Pancreas (tissue), 10 donors: ENCODE data around the gene SIL1. TPM values are rescaled to one million over a fixed set of nuclear protein-coding genes. Genes with fewer than 3 reads are reported as not detected.
"Not testable (repeated sequence)": the region's sequence is repeated elsewhere in the genome, so short reads cannot be mapped to it uniquely, and the experiment has no call there.

Experiments used
- ATAC-seq, 4 donors: fragments of 200-7000 bp; cut with Tn5 transposase; one replicate each; pipeline versions ENCODE4 v1.8.0 to v1.9.1; 2020; ENCODE audit warnings: mild to moderate bottlenecking in 4 of 4, moderate library complexity in 4 of 4
- DNase-seq, 6 donors: peaks; one replicate each; pipeline ENCODE4 v3.0.0-alpha.2; 2020
- FAIRE-seq: peaks from 2 replicates; lab custom pipeline; 2012; peaks lifted over from hg19 to GRCh38; lab: Jason Lieb, UNC
- H3K27ac ChIP-seq, 4 donors: fragments of 200-600 bp; sonication (generic); 1 replicate in 3 of 4; 2 replicates in 1 of 4; pipeline versions ENCODE4 v1.5.0 to v1.8.0; 2020
- H3K27me3 ChIP-seq, 4 donors: fragments of 200-600 bp; one replicate each; pipeline ENCODE4 v1.8.0; 2021
- H3K36me3 ChIP-seq, 3 donors: fragments of 200-600 bp; sonication (generic) in 1 of 3; one replicate each; pipeline versions ENCODE4 v1.5.0 to v1.8.0; 2020 to 2021
- H3K4me1 ChIP-seq, 3 donors: fragments of 200-600 bp; one replicate each; pipeline ENCODE4 v1.8.0; 2021
- H3K4me3 ChIP-seq, 4 donors: fragments of 200-600 bp; sonication (generic) in 2 of 4; one replicate each; pipeline versions ENCODE4 v1.5.0 to v1.8.0; 2020 to 2021
- H3K9me3 ChIP-seq, 4 donors: fragments of 200-600 bp; one replicate each; pipeline ENCODE4 v1.8.0; 2021
- WGBS, 2 donors: extraction: QIAGEN DNeasy Blood & Tissue Kit; methylation state at CpG; one replicate each; pipeline ENCODE4 v1.1.7; 2013; 5-methylcytosine and 5-hydroxymethylcytosine counted together
- intact Hi-C, 3 donors: fragments of 100-400 bp; cut with DNase I; formaldehyde crosslinking; loops; one replicate each; pipeline versions ENCODE4 v1.11.1 to v1.14.2; 2022
- polyA plus RNA-seq, 2 donors: library from polyadenylated mRNA; stranded (reverse); fragments of 200-250 nt; gene quantifications; one replicate each; pipeline ENCODE4 v1.2.3, GENCODE V29; 2013
- total RNA-seq, 6 donors: library from RNA; stranded (reverse); fragmentation: NEBNext Ultra II Directional in 4 of 6; extraction: Animal tissue kit (Norgen Biotek cat#: 25700) in 4 of 6; gene quantifications; one replicate each; pipeline versions ENCODE4 v1.2.1 to v1.2.4, GENCODE V29; 2021 to 2023
- TF ChIP-seq, protein P1 (sequence below), 4 donors: fragments of 200-600 bp; sonication (generic) in 3 of 4; IDR thresholded peaks; one replicate each; pipeline versions ENCODE4 v1.5.0 to v1.8.0; 2021; ENCODE audit warnings: antibody characterized with exemption in 4 of 4
- donor health status: healthy with polysubstance abuse.
- donor health status: DM: no; HTN: no; CAD: no; lungs with moderate emphysema.
- donor health status: DM: no; HTN: no; CAD: no.
- donor health status: control.
- donor health status: control.
- donor health status: Bipolar disorder and iron deficiency.
- donor health status: DM: yes; HTN: yes; CAD: no.
- donor health status: DM: no; HTN: no; CAD: no.
- donor health status: DM: no; HTN: no; CAD: no.
- donor health status: DM: yes; HTN: yes; CAD: no.

Gene SIL1
- total and polyA plus RNA-seq, 8 donors = 38.6 to 119 (median 55.0) TPM

DNA sequence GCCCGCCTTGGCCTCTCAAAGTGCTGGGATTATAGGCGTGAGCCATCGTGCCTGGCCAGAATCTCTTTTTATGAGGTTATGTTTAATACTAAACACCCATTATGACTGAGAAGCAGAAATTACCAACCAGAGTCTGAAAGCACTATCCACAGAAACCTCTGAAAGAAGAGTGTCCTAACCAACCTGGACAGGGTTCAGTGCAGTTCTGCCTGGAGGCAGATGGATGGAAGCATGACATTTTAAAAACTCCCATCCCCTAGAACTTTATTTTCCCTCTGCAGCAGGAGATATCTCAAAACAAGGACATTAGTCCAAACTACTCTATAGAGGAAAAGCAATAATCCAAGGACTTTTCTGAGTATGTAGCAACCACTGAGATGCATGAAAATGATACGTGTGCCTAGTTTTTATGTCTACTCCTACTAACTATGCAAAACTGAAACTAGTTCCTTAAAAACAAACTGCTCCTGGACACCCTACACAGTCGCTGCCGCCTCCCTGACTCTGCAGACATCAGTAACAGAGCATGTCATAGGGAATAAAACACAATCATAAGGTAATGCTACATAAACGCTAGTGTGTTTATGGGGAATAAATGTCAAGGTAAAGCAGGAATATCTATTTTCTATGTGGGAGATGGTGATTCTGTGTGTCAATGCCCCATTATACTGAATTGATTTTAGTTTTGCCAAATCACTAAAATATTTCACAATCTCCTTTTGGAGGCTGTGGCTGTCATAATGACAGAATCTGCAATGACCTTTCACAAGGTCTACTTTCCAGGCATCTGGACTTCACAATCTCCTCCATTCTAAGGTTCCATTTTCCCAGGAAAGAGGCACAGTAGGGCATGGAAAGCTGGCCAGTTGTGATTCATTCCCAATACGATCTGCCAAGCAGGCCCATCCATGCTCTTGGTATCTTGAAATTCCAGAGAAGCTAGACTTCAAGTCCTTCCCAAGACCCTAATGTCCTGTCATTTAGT lies 122.8 kb downstream of the SIL1 start:
- intact Hi-C loops = no loop called here
- ATAC-seq = peak in 3 of 4 donors; percentile 24 to 55 (median 50)
- DNase-seq = no peak
- 68 to 69% methylated on average over 8 of the region's 8 CpGs for WGBS, 2 donors
- Histone ChIP-seq H3K4me3 (no peak overlapping the region), H3K27ac (no peak overlapping the region), H3K27me3 (no peaks in the 10 kb centered on the region), H3K36me3 (no peaks in the 10 kb centered on the region), H3K4me1 (peaks cover 0 to 34% (median 3%) of the 10 kb centered on the region in 3 donors), H3K9me3 (no peaks in the 10 kb centered on the region)
- no peak for FAIRE-seq
- TF ChIP-seq, protein P1, sequence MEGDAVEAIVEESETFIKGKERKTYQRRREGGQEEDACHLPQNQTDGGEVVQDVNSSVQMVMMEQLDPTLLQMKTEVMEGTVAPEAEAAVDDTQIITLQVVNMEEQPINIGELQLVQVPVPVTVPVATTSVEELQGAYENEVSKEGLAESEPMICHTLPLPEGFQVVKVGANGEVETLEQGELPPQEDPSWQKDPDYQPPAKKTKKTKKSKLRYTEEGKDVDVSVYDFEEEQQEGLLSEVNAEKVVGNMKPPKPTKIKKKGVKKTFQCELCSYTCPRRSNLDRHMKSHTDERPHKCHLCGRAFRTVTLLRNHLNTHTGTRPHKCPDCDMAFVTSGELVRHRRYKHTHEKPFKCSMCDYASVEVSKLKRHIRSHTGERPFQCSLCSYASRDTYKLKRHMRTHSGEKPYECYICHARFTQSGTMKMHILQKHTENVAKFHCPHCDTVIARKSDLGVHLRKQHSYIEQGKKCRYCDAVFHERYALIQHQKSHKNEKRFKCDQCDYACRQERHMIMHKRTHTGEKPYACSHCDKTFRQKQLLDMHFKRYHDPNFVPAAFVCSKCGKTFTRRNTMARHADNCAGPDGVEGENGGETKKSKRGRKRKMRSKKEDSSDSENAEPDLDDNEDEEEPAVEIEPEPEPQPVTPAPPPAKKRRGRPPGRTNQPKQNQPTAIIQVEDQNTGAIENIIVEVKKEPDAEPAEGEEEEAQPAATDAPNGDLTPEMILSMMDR (IDR thresholded peaks at IDR 0.05) = no peak

GRCh38 chr5:139073956-139074355 lies 124.2 kb downstream of the SIL1 start:
- FAIRE-seq = not testable (repeated sequence)

DNA sequence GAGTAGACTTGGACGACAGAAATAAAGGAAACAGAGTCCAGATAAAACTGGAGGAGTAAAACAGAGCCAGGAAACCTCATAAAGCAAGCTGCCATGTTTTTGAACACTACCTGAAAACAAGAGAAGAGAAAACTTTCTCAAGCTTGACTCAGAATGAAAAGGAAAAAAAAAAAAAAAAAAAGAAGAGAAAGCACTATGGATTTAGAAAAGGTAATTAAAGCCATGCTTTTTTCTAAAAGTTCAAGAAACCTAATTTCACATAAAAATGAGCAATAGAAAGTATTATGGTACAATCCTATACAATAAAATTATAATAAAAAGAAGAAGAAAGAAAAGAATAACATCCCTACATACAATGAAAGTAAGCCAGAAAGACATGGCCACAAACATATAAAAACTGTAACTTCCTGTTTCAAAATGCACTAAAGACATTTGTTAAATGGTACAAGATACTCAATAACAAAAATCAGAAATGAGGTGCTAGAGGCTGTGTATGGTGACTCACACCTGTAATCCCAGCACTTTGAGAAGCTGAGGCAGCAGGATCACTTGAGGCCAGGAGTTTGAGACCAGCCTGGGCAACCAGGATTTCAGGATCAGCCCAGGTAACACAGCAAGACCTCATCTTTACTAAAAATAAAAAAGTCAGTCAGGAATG lies 129.5 kb downstream of the SIL1 start:
- Histone ChIP-seq H3K36me3 (no peaks in the 10 kb centered on the region), H3K9me3 (no peaks in the 10 kb centered on the region), H3K27ac (no peak overlapping the region), H3K4me3 (no peak overlapping the region), H3K27me3 (no peaks in the 10 kb centered on the region), H3K4me1 (peaks cover 4 to 12% (median 5%) of the 10 kb centered on the region in 3 donors)
- ATAC-seq (no peak), FAIRE-seq (no peak), DNase-seq (no peak)
- 73 to 80% methylated on average over 1 of the region's 1 CpG for WGBS, 2 donors
- intact Hi-C loops = no loop called here
- TF ChIP-seq, protein P1 (IDR thresholded peaks at IDR 0.05) = no peak

More at GRCh38 chr5:139073956-139074355, 124.2 kb downstream of the SIL1 start:
- H3K27ac ChIP-seq, H3K4me3 ChIP-seq, H3K9me3 ChIP-seq, H3K27me3 ChIP-seq, ATAC-seq, H3K36me3 ChIP-seq, DNase-seq, intact Hi-C loops: not testable (repeated sequence)
- 83 to 85% methylated on average over 2 of the region's 2 CpGs for WGBS, 2 donors
- peaks cover 0 to 22% (median 3%) of the 10 kb centered on the region in 3 donors for H3K4me1 ChIP-seq

- no peak for DNase-seq
- FAIRE-seq = no peak
- TF ChIP-seq, protein P1 (IDR thresholded peaks at IDR 0.05) = no peak
- no peak for ATAC-seq
- H3K4me1 ChIP-seq = peaks cover 4 to 12% (median 5%) of the 10 kb centered on the region in 3 donors
- H3K27me3 ChIP-seq = no peaks in the 10 kb centered on the region
- H3K27ac ChIP-seq = no peak overlapping the region
- no peaks in the 10 kb centered on the region for H3K36me3 ChIP-seq
- WGBS, 2 donors = 98% methylated on average over 2 of the region's 2 CpGs
- intact Hi-C loops = no loop called here
- H3K9me3 ChIP-seq = no peaks in the 10 kb centered on the region
- no peak overlapping the region for H3K4me3 ChIP-seq
Measured at GRCh38 chr5:139068060-139068459, 130.1 kb downstream of the SIL1 start.

- intact Hi-C loops = no loop called here
- DNase-seq (no peak), FAIRE-seq (no peak), ATAC-seq (peak; percentile 32 to 56 (median 50))
- no peak overlapping the region for H3K4me3 ChIP-seq
- no peaks in the 10 kb centered on the region for H3K27me3 ChIP-seq
- no peaks in the 10 kb centered on the region for H3K36me3 ChIP-seq
- H3K4me1 ChIP-seq = peaks cover 4 to 24% (median 5%) of the 10 kb centered on the region in 3 donors
- TF ChIP-seq, protein P1 (IDR thresholded peaks at IDR 0.05) = no peak
- H3K27ac ChIP-seq = no peak overlapping the region
- H3K9me3 ChIP-seq = no peaks in the 10 kb centered on the region
Measured at GRCh38 chr5:139065306-139065705, 132.9 kb downstream of the SIL1 start.
